ENCODE measurements around the gene PRKN. TPM values are rescaled to one million over a fixed set of nuclear protein-coding genes. Genes with fewer than 3 reads are reported as not detected.
"Not testable (repeated sequence)": the region's sequence is repeated elsewhere in the genome, so short reads cannot be mapped to it uniquely, and the experiment has no call there.

The PRKN gene
- total and polyA plus RNA-seq, 10 donors, result 0.23 to 14.1 (median 7.0) TPM

GRCh38 chr6:161319231-161319630 is 1408.3 kb downstream of the PRKN start:
- WGBS, 5 donors, result 63 to 87% (median 72%) methylated on average over 2 of the region's 2 CpGs
- H3K4me3 ChIP-seq, result no peak overlapping the region

GRCh38 chr6:161318456-161318855 is 1409.1 kb downstream of the PRKN start:
- H3K9me3 ChIP-seq, result peaks cover 0 to 12% (median 6%) of the 10 kb centered on the region in 8 donors
- no peak overlapping the region for H3K27ac ChIP-seq
- TF ChIP-seq POLR2AphosphoS5 (IDR thresholded peaks at IDR 0.05) (no peak), CTCF (IDR thresholded peaks at IDR 0.05 in 8 of 11, conservative IDR thresholded peaks at IDR 0.05 in 3 of 11) (no peak), POLR2A (IDR thresholded peaks at IDR 0.05) (no peak)
- H3K36me3 ChIP-seq, result no peaks in the 10 kb centered on the region
- H3K4me3 ChIP-seq, result no peak overlapping the region
- no peak for DNase-seq
- no peaks in the 10 kb centered on the region for H3K27me3 ChIP-seq (replicated peaks in 1 of 7)
- WGBS, 5 donors, result 81 to 91% (median 85%) methylated on average over 6 of the region's 6 CpGs
- no peaks in the 10 kb centered on the region for H3K4me1 ChIP-seq
- intact Hi-C loops (cut with DNase I; ENCODE audit: low total_unique reads), result no loop called here

More at GRCh38 chr6:161319231-161319630, 1408.3 kb downstream of the PRKN start:
- no peak overlapping the region for H3K27ac ChIP-seq
- intact Hi-C loops (cut with DNase I; ENCODE audit: low total_unique reads), result no loop called here
- H3K9me3 ChIP-seq, result peaks cover 0 to 12% (median 6%) of the 10 kb centered on the region in 8 donors
- TF ChIP-seq POLR2A (IDR thresholded peaks at IDR 0.05) (no peak), CTCF (IDR thresholded peaks at IDR 0.05 in 8 of 11, conservative IDR thresholded peaks at IDR 0.05 in 3 of 11) (no peak), POLR2AphosphoS5 (IDR thresholded peaks at IDR 0.05) (no peak)
- no peaks in the 10 kb centered on the region for H3K4me1 ChIP-seq
- DNase-seq, result no peak
- no peaks in the 10 kb centered on the region for H3K27me3 ChIP-seq (replicated peaks in 1 of 7)
- H3K36me3 ChIP-seq, result no peaks in the 10 kb centered on the region

GRCh38 chr6:161316531-161316930 is 1411.0 kb downstream of the PRKN start:
- WGBS, 5 donors, result 85 to 96% (median 93%) methylated on average over 3 of the region's 3 CpGs
- no peak for DNase-seq
- H3K36me3 ChIP-seq, result no peaks in the 10 kb centered on the region
- peaks cover 0 to 12% (median 6%) of the 10 kb centered on the region in 8 donors for H3K9me3 ChIP-seq
- no peaks in the 10 kb centered on the region for H3K27me3 ChIP-seq (replicated peaks in 1 of 7)
- no peak overlapping the region for H3K27ac ChIP-seq
- no peaks in the 10 kb centered on the region for H3K4me1 ChIP-seq
- no peak overlapping the region for H3K4me3 ChIP-seq
- intact Hi-C loops (cut with DNase I; ENCODE audit: low total_unique reads), result no loop called here
- TF ChIP-seq POLR2A (IDR thresholded peaks at IDR 0.05) (no peak), POLR2AphosphoS5 (IDR thresholded peaks at IDR 0.05) (no peak), CTCF (IDR thresholded peaks at IDR 0.05 in 8 of 11, conservative IDR thresholded peaks at IDR 0.05 in 3 of 11) (no peak)

GRCh38 chr6:161315246-161315917 is 1412.2 kb downstream of the PRKN start:
- H3K36me3 ChIP-seq; H3K4me3 ChIP-seq; H3K27ac ChIP-seq; H3K4me1 ChIP-seq; DNase-seq; intact Hi-C loops (cut with DNase I; ENCODE audit: low total_unique reads); H3K27me3 ChIP-seq (replicated peaks in 1 of 7): not testable (repeated sequence)
- H3K9me3 ChIP-seq, result peaks cover 0 to 12% (median 6%) of the 10 kb centered on the region in 8 donors
- WGBS, 5 donors, result 76 to 96% (median 86%) methylated on average over 15 of the region's 15 CpGs

- peaks cover 0 to 12% (median 6%) of the 10 kb centered on the region in 8 donors for H3K9me3 ChIP-seq
- H3K36me3 ChIP-seq; H3K27me3 ChIP-seq (replicated peaks in 1 of 7); H3K27ac ChIP-seq; H3K4me1 ChIP-seq; DNase-seq; H3K4me3 ChIP-seq; intact Hi-C loops (cut with DNase I; ENCODE audit: low total_unique reads): not testable (repeated sequence)
- WGBS, 5 donors, result 88 to 95% (median 91%) methylated on average over 20 of the region's 20 CpGs
These were observed 1412.9 kb downstream of the PRKN start for GRCh38 chr6:161314541-161315245.
